GM18867 (cell line): Measurements from ENCODE around the gene TUT1.

Experiments
- ATAC-seq: cut with Tn5 transposase; IDR thresholded peaks from one replicate; pipeline ENCODE4 v1.9.1; 2021; ENCODE audit warnings: mild to moderate bottlenecking, moderate library complexity; ENCODE audit not compliant: unreplicated experiment

The TUT1 gene

GRCh38 chr11:62544581-62545436 lies 46.5 kb downstream of the TUT1 start:
- ATAC-seq, result no peak

DNA sequence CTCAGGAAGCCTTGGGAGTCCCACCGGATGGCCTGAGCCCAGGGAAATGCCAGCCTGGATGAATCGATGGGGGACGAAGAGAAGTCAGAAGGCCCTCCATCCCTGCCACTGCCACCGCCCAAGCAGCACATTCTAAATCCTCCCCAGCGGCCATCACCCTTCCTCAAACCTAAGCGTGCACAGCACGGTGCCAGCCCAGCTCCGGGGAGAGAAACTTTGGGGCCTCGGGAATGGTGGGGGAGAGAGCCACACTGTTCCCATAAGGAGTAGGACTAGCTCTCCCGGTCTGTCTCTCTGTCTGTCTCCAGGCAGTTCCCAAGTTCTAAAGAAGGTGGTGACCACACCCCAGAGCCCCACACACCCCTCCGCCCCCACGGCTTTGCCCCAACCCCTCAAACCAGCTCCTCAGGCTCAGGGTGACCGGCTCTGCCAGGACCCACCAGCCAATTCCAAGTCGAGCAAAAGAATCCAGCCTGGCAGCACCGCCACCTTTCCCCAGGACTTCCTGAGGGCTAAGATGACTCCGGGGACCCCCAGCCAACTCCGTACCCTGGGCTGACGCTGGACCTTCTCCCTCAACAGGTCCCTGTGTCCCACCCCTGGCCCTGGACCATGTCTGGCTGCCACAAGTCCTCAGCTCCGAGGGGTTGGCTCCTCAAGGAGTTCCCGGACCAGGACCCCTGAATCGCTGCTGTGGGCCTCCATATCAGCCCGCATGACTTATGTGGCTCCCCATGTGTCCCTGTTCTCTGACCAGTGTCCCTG lies 47.5 kb downstream of the TUT1 start:
- ATAC-seq, result no peak

DNA sequence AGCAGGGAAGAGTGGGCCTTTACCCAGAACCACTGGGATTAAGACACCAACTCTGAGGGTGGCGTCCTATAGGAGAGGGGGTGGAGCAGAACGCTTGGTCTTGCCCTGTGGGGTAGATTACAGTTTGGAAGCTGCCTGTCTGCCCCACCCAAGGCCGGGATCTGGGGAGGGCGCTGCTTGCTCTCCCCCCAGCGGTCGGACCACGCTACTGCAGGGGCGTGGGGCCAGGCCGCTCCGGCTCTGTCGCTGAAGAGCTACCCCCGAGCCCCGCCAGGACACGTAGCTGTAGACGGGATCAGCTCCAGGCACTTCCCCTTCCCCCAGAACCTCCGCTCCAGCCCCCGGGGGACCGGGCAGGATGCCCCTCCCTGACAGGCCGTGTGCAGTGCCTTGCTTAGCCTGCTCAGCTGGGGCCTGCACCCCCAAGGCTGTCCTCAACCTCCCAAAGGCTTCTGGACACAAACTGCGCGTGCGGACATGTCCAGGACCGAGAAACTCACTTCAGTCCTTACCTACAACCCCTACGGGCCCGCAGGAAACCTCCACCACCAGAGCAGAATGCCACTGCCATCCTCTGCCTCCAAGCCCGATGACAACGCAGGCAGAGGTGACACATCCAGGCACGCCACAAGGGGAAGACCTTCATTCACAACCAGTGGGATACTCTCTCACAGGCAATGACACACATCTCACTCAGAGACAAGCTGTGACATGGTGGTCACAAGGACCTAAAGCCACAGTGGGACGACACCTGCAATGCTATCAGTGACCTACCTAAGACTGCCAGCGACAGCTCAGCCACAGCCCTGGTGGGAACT lies 48.4 kb downstream of the TUT1 start:
- peak; percentile 40 for ATAC-seq

GRCh38 chr11:62542111-62542745 lies 49.1 kb downstream of the TUT1 start:
- no peak for ATAC-seq

DNA sequence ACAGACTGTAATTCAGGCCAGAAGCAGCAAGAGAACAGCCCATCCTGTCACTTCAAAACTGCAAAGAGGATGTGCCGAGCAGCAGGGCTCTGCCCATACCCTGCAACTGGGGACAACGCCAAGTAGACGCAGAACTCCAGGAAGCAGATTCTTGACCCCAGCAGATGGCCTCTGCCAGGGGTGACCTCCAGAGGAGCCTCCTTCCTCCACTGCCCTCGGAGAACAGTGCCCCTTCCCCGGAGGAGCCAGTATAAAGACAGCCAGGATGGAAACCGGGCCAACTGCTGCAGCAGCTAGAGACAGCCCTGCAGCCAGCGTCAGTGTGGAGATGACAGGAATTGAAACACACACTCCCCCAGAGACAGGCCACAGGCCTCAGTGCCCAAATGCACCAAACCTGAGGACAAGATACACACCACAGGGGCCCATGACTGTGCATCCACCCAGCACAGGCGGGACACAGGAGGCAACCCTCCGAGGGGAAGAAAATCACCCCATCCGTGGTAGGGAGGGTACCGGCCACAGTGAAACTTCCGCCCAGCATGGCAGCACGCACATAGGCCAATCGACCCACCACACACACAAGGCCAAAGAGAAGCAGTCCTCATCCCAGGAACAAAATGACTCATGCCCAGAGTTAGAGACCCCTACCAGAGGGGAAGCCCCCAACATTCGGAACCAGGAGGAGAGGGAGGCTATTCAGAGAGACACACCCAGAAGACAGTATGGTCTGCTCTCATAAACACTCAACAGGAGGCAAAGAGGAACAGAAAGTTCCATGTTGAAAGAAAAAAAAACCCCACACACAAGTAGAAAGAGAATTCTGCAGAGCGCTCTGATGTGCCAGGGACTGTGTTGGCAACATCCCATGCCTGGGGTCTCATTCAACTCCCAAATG lies 50.3 kb downstream of the TUT1 start:
- ATAC-seq, result peak; percentile 34

DNA sequence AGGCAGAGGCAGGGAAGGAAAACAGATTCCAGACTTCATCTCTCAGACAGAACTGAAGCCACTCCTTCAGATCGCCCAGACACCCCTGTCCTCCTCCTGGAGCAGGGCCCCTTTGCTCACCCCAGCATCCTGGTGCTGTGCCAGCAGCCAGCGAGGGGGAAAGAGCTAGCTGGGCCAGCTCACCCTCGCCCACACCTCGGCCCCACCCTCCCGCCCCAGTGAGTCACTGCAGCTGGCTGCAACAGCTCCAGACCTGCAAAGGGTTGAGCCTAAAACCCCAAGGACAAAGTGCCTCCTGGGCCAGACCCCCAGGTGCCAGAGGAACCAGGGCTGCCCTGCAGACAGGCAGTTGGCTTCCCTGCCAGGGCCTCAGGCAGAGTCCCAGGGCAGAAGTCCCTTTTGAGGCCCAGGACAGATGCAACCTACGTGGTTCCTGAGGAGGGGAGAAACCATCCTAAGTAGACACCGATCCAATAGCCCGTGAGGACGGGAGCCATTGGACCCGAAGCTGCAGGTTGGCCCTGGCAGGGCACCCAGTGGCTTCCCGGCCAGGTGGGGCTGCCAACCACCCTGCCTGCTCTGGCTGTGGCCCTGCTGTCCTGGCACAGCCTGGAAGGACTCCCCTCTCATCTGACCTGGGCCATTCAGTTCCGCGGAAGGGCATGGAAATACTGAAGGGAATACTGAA lies 51.9 kb downstream of the TUT1 start:
- no peak for ATAC-seq

GRCh38 chr11:62538470-62539237 lies 52.7 kb downstream of the TUT1 start:
- ATAC-seq, result no peak

- no peak for ATAC-seq
Observed at GRCh38 chr11:62536301-62536957, 54.9 kb downstream of the TUT1 start.

- no peak for ATAC-seq
Observed at GRCh38 chr11:62535802-62536201, 55.5 kb downstream of the TUT1 start.

- ATAC-seq, result no peak
Observed at GRCh38 chr11:62534779-62535545, 56.4 kb downstream of the TUT1 start.

- ATAC-seq, result no peak
Observed at GRCh38 chr11:62532096-62532495, 59.2 kb downstream of the TUT1 start.
